Right lobe of liver (tissue), 6 donors: Measurements from ENCODE around the gene MAGEA8. TPM values are rescaled to one million over a fixed set of nuclear protein-coding genes. Genes with fewer than 3 reads are reported as not detected.
"Not testable (repeated sequence)": the region's sequence is repeated elsewhere in the genome, so short reads cannot be mapped to it uniquely, and the experiment has no call there.

Experiments used
- ATAC-seq, 4 donors: fragments of 200-7000 bp; cut with Tn5 transposase; one replicate each; pipeline ENCODE4 v1.9.1; 2020; ENCODE audit warnings: mild to moderate bottlenecking in 4 of 4, moderate library complexity in 4 of 4
- DNase-seq, 3 donors: peaks; one replicate each; pipeline ENCODE4 v3.0.0-alpha.2; 2020
- H3K27ac ChIP-seq, 3 donors: fragments of 200-600 bp; one replicate each; pipeline ENCODE4 v1.8.0; 2022
- H3K27me3 ChIP-seq, 2 donors: fragments of 200-600 bp; one replicate each; pipeline ENCODE4 v1.8.0; 2022
- H3K36me3 ChIP-seq, 4 donors: fragments of 200-600 bp; sonication (generic) in 1 of 4; one replicate each; pipeline versions ENCODE4 v1.5.1 to v1.8.0; 2017 to 2022; ENCODE audit warnings: control low read depth in 1 of 4
- H3K4me1 ChIP-seq, 4 donors: fragments of 200-600 bp; sonication (generic) in 1 of 4; one replicate each; pipeline versions ENCODE4 v1.5.1 to v1.8.0; 2017 to 2022; ENCODE audit warnings: control low read depth in 1 of 4
- H3K4me3 ChIP-seq, 3 donors: fragments of 200-600 bp; one replicate each; pipeline ENCODE4 v1.8.0; 2022
- H3K9me3 ChIP-seq, 4 donors: fragments of 200-600 bp; sonication (generic) in 1 of 4; one replicate each; pipeline versions ENCODE4 v1.5.1 to v1.8.0; 2017 to 2022; ENCODE audit warnings: control low read depth in 1 of 4
- CTCF ChIP-seq, 4 donors: fragments of 200-600 bp in 3 of 4; fragments of 450-650 bp in 1 of 4; IDR thresholded peaks; one replicate each; pipeline versions ENCODE4 v1.5.1 to v1.8.0; 2016 to 2022; ENCODE audit warnings: antibody characterized with exemption in 4 of 4, mild to moderate bottlenecking in 2 of 4
- POLR2A ChIP-seq: fragments of 450-650 bp; IDR thresholded peaks from one replicate; pipeline ENCODE4 v1.6.1; 2017; ENCODE audit warnings: antibody characterized with exemption, mild to moderate bottlenecking
- WGBS: methylation state at CpG from one replicate; pipeline ENCODE4 v1.1.6; 2018; ENCODE audit warnings: low coverage, low lambda C conversion rate; ENCODE audit not compliant: insufficient coverage; ENCODE audit errors: missing lambda C conversion rate; 5-methylcytosine and 5-hydroxymethylcytosine counted together
- intact Hi-C, 2 donors: fragments of 100-400 bp; cut with DNase I; formaldehyde crosslinking; loops; one replicate each; pipeline versions ENCODE4 v1.11.2 to v1.14.1; 2022
- total RNA-seq, 6 experiments: library from RNA; depleted of rRNA in 2 of 6; stranded (reverse); fragments of >200 nt in 2 of 6; fragmentation: NEBNext Ultra II Directional in 3 of 6; extraction: Animal tissue kit (Norgen Biotek cat#: 25700) in 3 of 6; gene quantifications; one replicate each; pipeline versions ENCODE4 v1.1.0 to v1.2.4, GENCODE V29; 2016 to 2023
- donor health status: DM: no; HTN: yes; CAD: no.
- donor health status: DM: no; HTN: no; CAD: no.
- donor health status: DM: no; HTN: no; CAD: no.
- donor health status: DM: no; HTN: yes; CAD: no.
- donor health status: DM: no; HTN: yes; CAD: no.

MAGEA8 gene
- total RNA-seq, 6 experiments from 2014 or later = not detected

GRCh38 chrX:149877636-149878035 is 3.3 kb upstream of the MAGEA8 start:
- intact Hi-C loops = no loop called here

GRCh38 chrX:149890828-149891227 is 9.8 kb downstream of the MAGEA8 start:
- H3K9me3 ChIP-seq, H3K27ac ChIP-seq, ATAC-seq, H3K36me3 ChIP-seq, intact Hi-C loops, DNase-seq, H3K4me1 ChIP-seq, H3K4me3 ChIP-seq, H3K27me3 ChIP-seq: not testable (repeated sequence)
- WGBS = 87% methylated on average over 2 of the region's 2 CpGs

More at GRCh38 chrX:149877636-149878035, 3.3 kb upstream of the MAGEA8 start:
- TF ChIP-seq CTCF (IDR thresholded peaks at IDR 0.05) (no peak), POLR2A (no peak)
- H3K4me3 ChIP-seq = no peak overlapping the region
- ATAC-seq (no peak), DNase-seq (no peak)
- no peaks in the 10 kb centered on the region for H3K9me3 ChIP-seq
- WGBS = 44% methylated on average over 4 of the region's 4 CpGs
- H3K4me1 ChIP-seq = no peaks in the 10 kb centered on the region
- no peaks in the 10 kb centered on the region for H3K36me3 ChIP-seq
- no peak overlapping the region for H3K27ac ChIP-seq
- no peaks in the 10 kb centered on the region for H3K27me3 ChIP-seq

GRCh38 chrX:149898554-149898953 is 17.6 kb downstream of the MAGEA8 start:
- WGBS = 40% methylated on average over 1 of the region's 1 CpG
- ATAC-seq = no peak
- no peaks in the 10 kb centered on the region for H3K27me3 ChIP-seq

GRCh38 chrX:149903889-149904748 is 23.1 kb downstream of the MAGEA8 start:
- H3K4me3 ChIP-seq = peak overlapping the region in 2 of 3 donors; percentile 12 to 34
- H3K27ac ChIP-seq = no peak overlapping the region
- H3K4me1 ChIP-seq = no peaks in the 10 kb centered on the region
- intact Hi-C loops = no loop called here
- DNase-seq (no peak), ATAC-seq (peak; percentile 74 to 80 (median 78))
- H3K27me3 ChIP-seq = no peaks in the 10 kb centered on the region
- TF ChIP-seq CTCF (IDR thresholded peaks at IDR 0.05) = peak in 2 of 4 donors; percentile 30 to 33
- TF ChIP-seq POLR2A = no peak
- WGBS = 17% methylated on average over 6 of the region's 6 CpGs
- no peaks in the 10 kb centered on the region for H3K9me3 ChIP-seq
- H3K36me3 ChIP-seq = no peaks in the 10 kb centered on the region

More at GRCh38 chrX:149898554-149898953, 17.6 kb downstream of the MAGEA8 start:
- DNase-seq = no peak
- Histone ChIP-seq H3K27ac (no peak overlapping the region), H3K4me1 (no peaks in the 10 kb centered on the region), H3K9me3 (no peaks in the 10 kb centered on the region), H3K4me3 (no peak overlapping the region), H3K36me3 (no peaks in the 10 kb centered on the region)
- intact Hi-C loops = no loop called here
- TF ChIP-seq CTCF (IDR thresholded peaks at IDR 0.05) (no peak), POLR2A (no peak)

GRCh38 chrX:149908308-149908707 is 27.3 kb downstream of the MAGEA8 start:
- H3K9me3 ChIP-seq = no peaks in the 10 kb centered on the region
- no peak for ATAC-seq

More at GRCh38 chrX:149908308-149908707, 27.3 kb downstream of the MAGEA8 start:
- TF ChIP-seq CTCF (IDR thresholded peaks at IDR 0.05) (no peak), POLR2A (no peak)
- H3K27ac ChIP-seq = no peak overlapping the region
- H3K27me3 ChIP-seq = no peaks in the 10 kb centered on the region
- no peaks in the 10 kb centered on the region for H3K4me1 ChIP-seq
- DNase-seq = no peak
- 80% methylated on average over 3 of the region's 3 CpGs for WGBS
- intact Hi-C loops = no loop called here
- no peaks in the 10 kb centered on the region for H3K36me3 ChIP-seq
- H3K4me3 ChIP-seq = no peak overlapping the region
